ENCODE measurements around the gene SAP30L.

The SAP30L gene

DNA sequence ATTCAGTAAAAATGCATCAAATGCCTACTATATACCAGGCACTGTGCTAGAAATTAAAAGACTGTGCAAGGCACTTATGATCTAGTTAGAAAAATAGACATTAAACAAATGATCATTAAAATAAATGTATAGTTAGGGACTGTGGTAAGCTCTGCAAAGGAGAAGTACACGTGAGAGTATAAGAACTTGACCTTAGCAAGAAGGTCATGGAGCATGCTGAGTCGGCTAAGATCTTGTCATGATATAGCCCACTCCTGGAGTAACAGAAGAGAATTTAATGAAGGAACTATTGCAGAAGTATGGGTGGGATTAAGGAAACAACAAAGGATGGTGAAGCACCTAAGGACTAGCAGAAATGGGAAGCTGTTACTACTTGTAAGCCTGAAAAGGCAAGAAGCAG, 23.5 kb upstream of the SAP30L start:
- Histone ChIP-seq H3K4me3 (ENCODE audit: low read length) (no peak overlapping the region), H3K9me3 (ENCODE audit: insufficient read depth, low read depth, low read length) (no peaks in the 10 kb centered on the region), H3K27ac (ENCODE audit: low read length) (no peak overlapping the region), H3K27me3 (ENCODE audit: insufficient read depth, low read length) (no peaks in the 10 kb centered on the region), H3K4me1 (ENCODE audit: insufficient read depth, low read length) (peaks cover 4% of the 10 kb centered on the region; the same call in 1 of the 2 replicates), H3K36me3 (ENCODE audit: insufficient read depth, low read depth, low read length) (no peaks in the 10 kb centered on the region), H3K9ac (ENCODE audit: low read depth, low read length) (no peak overlapping the region)

DNA sequence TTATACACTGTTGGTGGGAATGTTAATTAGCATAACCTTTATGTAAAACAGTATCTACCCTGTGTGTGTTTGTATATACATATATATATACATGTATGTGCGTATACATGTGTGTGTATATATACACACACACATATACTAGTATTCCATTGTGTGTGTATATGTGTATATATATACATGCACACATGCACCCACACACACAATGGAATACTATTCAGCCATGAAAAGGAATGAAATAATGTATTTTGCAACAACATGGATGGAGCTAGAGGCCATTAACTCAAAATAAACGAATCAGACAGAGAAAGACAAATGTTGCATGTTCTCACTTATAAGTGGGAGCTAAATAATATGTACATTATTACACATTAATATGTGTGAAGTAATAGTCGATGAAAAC, 17.6 kb upstream of the SAP30L start:
- no peaks in the 10 kb centered on the region for H3K4me1 ChIP-seq (ENCODE audit: insufficient read depth, low read length)
- H3K27ac ChIP-seq (ENCODE audit: low read length), result no peak overlapping the region
- no peak overlapping the region for H3K9ac ChIP-seq (ENCODE audit: low read depth, low read length)
- H3K9me3 ChIP-seq (ENCODE audit: insufficient read depth, low read depth, low read length), result no peaks in the 10 kb centered on the region
- no peak overlapping the region for H3K4me3 ChIP-seq (ENCODE audit: low read length)
- H3K27me3 ChIP-seq (ENCODE audit: insufficient read depth, low read length), result no peaks in the 10 kb centered on the region
- no peaks in the 10 kb centered on the region for H3K36me3 ChIP-seq (ENCODE audit: insufficient read depth, low read depth, low read length)

DNA sequence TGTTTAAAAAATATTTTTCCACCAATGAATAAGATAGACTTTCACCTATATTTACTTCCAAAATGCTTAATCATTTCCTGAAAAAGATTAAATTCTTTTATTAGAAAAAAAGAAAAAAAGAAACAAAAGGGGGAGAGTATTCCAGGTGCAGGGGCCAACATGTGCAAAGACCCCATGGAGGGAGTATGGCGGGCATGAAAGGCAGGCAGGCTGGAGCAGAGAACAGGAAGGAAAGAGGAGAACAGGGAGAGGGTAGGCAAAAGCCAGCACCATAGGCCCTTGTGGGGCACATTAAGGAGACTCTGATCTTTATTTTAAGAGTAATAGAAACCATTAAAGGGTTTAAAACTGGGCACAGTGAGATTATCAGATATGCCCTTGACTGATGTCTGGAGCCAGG, 16.5 kb upstream of the SAP30L start:
- Histone ChIP-seq H3K9ac (ENCODE audit: low read depth, low read length) (no peak overlapping the region), H3K36me3 (ENCODE audit: insufficient read depth, low read depth, low read length) (no peaks in the 10 kb centered on the region), H3K27me3 (ENCODE audit: insufficient read depth, low read length) (no peaks in the 10 kb centered on the region), H3K9me3 (ENCODE audit: insufficient read depth, low read depth, low read length) (no peaks in the 10 kb centered on the region), H3K4me3 (ENCODE audit: low read length) (no peak overlapping the region), H3K27ac (ENCODE audit: low read length) (no peak overlapping the region), H3K4me1 (ENCODE audit: insufficient read depth, low read length) (no peaks in the 10 kb centered on the region)

DNA sequence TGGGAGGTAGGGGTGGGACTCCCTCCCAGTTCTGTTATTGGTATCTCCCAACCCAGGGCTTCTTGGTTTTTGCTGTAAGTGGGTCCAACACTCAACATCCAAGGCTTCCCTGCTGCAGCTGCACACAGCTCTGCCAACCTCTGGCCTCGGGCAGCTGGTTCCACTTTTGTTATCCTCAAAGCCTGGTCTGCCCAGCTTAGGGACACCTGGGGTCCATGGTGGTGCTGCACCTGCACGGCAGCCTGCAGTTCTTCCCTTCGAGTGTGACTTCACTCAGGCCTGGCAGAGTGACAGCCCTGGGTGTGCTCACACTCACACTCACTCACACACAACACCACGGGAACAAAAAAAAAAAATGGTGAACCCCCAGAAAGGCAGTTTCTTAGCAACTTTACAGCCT, 15.3 kb upstream of the SAP30L start:
- H3K27ac ChIP-seq (ENCODE audit: low read length), result no peak overlapping the region
- peaks cover under 1% of the 10 kb centered on the region; the same call in 1 of the 2 replicates for H3K36me3 ChIP-seq (ENCODE audit: insufficient read depth, low read depth, low read length)
- no peak overlapping the region for H3K4me3 ChIP-seq (ENCODE audit: low read length)
- no peaks in the 10 kb centered on the region for H3K27me3 ChIP-seq (ENCODE audit: insufficient read depth, low read length)
- H3K9ac ChIP-seq (ENCODE audit: low read depth, low read length), result no peak overlapping the region
- no peaks in the 10 kb centered on the region for H3K9me3 ChIP-seq (ENCODE audit: insufficient read depth, low read depth, low read length)
- H3K4me1 ChIP-seq (ENCODE audit: insufficient read depth, low read length), result no peaks in the 10 kb centered on the region

DNA sequence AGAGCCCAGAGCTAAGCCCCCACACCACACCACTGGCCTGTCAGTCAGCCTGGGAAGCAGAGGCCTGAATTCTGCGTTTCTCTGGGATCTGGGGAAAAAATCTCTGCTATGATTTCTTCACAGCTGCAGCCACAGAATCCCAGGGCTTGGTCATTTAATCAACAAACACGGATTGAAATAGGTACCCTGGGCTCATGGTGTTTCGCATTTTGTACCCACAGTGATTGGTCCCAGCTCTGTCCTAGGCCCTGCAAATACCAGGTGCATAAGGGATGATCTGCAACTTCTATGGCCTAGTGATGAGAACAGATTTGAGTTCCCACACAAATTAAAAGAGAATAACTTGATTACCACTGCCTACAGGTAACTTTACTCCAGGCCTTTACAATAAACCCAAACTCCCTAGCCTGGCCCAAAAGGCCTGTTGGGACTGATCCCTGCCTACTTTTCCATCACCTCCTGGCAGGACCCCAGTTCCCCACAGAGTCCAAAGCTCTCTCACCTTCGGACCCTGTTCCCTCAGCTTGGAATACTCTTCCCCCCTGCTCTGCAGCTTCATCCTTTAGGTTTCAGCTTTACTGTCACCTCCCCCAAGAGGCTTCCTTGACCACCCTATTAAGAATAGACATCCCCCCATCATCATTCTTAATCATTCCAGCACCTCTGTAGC, 14.7 kb upstream of the SAP30L start:
- Histone ChIP-seq H3K4me1 (ENCODE audit: insufficient read depth, low read length) (no peaks in the 10 kb centered on the region), H3K9me3 (ENCODE audit: insufficient read depth, low read depth, low read length) (no peaks in the 10 kb centered on the region), H3K4me3 (ENCODE audit: low read length) (no peak overlapping the region), H3K27ac (ENCODE audit: low read length) (no peak overlapping the region), H3K27me3 (ENCODE audit: insufficient read depth, low read length) (no peaks in the 10 kb centered on the region), H3K36me3 (ENCODE audit: insufficient read depth, low read depth, low read length) (peaks cover 7% of the 10 kb centered on the region), H3K9ac (ENCODE audit: low read depth, low read length) (no peak overlapping the region)

DNA sequence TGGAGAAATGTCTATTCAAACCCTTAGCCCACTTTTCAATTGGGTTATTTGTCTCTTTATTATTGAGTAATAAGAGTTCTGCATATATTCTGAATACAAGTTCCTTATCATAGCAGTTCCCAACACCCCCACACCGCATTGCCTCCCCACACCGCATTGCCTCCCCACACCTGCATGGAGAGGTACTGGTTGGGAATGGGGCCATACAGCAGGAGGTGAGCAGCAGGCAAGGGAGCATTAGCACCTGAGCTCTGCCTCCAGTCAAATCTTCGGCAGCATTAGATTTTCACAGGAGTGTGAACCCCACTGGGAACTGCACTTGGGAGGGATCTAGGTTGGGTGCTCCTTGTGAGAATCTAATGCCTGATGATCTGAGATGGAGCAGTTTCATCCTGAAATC, 10.6 kb upstream of the SAP30L start:
- H3K27ac ChIP-seq (ENCODE audit: low read length), result no peak overlapping the region
- H3K9me3 ChIP-seq (ENCODE audit: insufficient read depth, low read depth, low read length), result no peaks in the 10 kb centered on the region
- H3K4me3 ChIP-seq (ENCODE audit: low read length), result no peak overlapping the region
- no peak overlapping the region for H3K9ac ChIP-seq (ENCODE audit: low read depth, low read length)
- H3K36me3 ChIP-seq (ENCODE audit: insufficient read depth, low read depth, low read length), result peaks cover 31% of the 10 kb centered on the region
- H3K4me1 ChIP-seq (ENCODE audit: insufficient read depth, low read length), result no peaks in the 10 kb centered on the region
- H3K27me3 ChIP-seq (ENCODE audit: insufficient read depth, low read length), result no peaks in the 10 kb centered on the region

DNA sequence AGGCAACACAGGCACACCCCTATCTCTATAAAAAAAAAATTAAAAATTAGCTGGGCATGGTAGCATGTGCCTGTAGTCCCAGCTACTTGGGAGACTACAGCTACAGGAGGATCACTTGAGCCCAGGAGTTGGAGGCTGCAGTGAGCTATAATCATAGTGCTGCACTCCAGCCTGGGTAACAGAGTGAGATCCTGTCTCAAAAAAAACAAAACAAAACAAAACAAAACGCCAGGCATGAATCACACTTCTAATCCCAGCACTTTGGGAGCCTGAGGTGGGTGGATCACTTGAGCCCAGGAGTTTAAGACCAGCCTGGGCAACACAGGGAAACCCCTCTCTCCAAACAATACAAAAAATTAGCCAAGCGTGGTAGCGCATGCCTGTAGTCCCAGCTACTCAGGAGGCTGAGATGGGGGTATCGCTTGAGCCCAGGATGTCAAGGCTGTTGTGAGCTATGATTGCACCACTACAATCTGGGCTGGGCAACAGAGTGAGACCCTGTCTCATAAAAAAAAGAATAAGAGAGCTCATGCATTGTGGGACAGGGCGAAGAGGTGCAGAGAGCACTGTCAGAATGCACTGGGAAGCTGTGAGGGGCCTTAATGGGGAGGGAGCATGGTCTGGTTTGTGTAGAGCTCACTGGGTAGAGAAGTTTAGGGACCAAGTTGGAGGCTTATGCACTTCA, 8.4 kb upstream of the SAP30L start:
- Histone ChIP-seq H3K27me3 (ENCODE audit: insufficient read depth, low read length) (no peaks in the 10 kb centered on the region), H3K9me3 (ENCODE audit: insufficient read depth, low read depth, low read length) (no peaks in the 10 kb centered on the region), H3K9ac (ENCODE audit: low read depth, low read length) (no peak overlapping the region), H3K36me3 (ENCODE audit: insufficient read depth, low read depth, low read length) (peaks cover 47% of the 10 kb centered on the region), H3K4me3 (ENCODE audit: low read length) (no peak overlapping the region), H3K27ac (ENCODE audit: low read length) (no peak overlapping the region), H3K4me1 (ENCODE audit: insufficient read depth, low read length) (no peaks in the 10 kb centered on the region)

DNA sequence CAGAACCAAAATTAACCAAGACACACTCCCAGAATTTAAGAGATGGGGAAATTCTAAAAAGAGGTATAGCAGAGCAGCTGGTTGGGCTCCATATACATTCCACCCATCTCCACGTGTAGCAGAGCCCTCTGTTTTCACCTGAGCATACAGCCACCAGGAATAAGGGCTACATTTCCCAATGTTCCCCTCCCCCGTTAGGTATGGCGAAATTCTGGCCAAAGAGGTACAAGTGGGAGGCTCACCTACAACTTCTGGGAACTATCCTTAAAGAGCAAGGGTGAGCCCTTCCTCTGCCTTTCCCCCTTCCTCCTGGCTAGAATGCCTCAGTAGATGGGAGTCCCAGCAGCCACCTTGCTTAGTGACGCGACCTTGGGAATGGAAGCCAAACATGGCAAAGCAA, 5.3 kb upstream of the SAP30L start:
- peaks cover 5% of the 10 kb centered on the region; the same call in 1 of the 2 replicates for H3K27me3 ChIP-seq (ENCODE audit: insufficient read depth, low read length)
- H3K36me3 ChIP-seq (ENCODE audit: insufficient read depth, low read depth, low read length), result peaks cover 46% of the 10 kb centered on the region

DNA sequence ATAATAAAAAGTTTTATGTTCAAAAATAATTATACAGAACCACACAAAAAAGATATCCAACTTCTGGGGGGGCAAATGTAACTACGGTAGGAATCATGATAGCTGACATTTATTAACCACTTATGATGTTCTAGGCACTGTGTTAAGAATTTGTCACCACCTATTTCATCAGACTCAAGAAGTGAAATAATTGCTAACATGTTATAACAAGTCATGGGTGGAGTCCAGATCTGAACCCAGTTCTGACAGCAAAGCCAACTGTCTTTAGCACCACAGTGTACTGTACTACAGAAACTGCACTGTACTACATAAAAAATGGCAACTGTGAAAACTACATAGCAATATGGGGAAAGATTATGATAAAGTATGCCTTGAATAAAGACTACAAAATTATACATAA, 3.0 kb upstream of the SAP30L start:
- no peak overlapping the region for H3K27ac ChIP-seq (ENCODE audit: low read length)
- peaks cover 35% of the 10 kb centered on the region for H3K36me3 ChIP-seq (ENCODE audit: insufficient read depth, low read depth, low read length)

More for the DNA sequence above, 5.3 kb upstream of the SAP30L start:
- Histone ChIP-seq H3K4me3 (ENCODE audit: low read length) (no peak overlapping the region), H3K9ac (ENCODE audit: low read depth, low read length) (no peak overlapping the region), H3K9me3 (ENCODE audit: insufficient read depth, low read depth, low read length) (no peaks in the 10 kb centered on the region), H3K27ac (ENCODE audit: low read length) (no peak overlapping the region), H3K4me1 (ENCODE audit: insufficient read depth, low read length) (no peaks in the 10 kb centered on the region)

DNA sequence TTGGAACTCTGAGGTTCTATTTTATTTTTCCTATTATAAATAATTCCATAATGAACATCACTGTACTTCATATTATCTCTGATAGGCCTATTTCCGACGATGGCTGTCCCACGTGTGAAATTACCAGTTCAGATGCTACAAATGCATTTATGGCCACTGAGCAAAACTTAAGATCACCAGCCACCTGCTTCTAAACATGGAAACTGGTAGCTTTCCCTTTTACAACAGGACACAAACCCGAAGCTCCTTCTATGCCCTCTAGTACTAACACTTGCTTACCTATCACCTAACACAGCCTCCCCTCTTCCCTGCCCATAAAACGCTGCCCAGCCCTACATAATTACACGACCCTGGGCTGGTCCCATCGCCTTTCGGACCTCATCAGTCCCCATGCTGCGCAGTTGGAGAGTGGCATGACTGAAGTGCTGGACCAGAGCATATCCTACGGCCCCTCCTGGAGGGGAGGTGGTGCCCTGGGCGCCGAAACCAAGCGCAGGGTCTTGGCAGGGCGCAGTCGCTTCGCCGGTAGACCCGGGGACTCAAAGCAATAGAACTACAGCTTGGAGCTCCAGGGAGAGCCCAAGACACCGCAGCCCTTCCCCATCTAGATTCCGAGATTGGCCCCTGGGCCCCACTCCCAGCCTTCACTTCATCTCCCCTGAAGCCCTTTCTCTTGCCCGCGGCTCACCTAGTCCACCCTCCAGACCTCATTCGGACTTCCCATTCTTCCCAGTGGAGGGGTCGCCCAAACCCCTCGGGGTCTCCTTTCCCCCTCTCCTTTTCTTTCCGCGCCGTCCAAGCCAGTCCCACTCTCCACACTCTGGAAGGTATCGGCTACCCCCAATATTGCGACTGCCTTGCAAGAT, 1.0 kb upstream of the SAP30L start:
- H3K36me3 ChIP-seq (ENCODE audit: insufficient read depth, low read depth, low read length), result peaks cover 21% of the 10 kb centered on the region
- H3K4me1 ChIP-seq (ENCODE audit: insufficient read depth, low read length), result peaks cover 6% of the 10 kb centered on the region
- peak overlapping the region; percentile 78 for H3K4me3 ChIP-seq (ENCODE audit: low read length)
- peak overlapping the region; percentile 71; the same call in 1 of the 2 replicates for H3K9ac ChIP-seq (ENCODE audit: low read depth, low read length)
- peaks cover 20% of the 10 kb centered on the region; the same call in 1 of the 2 replicates for H3K27me3 ChIP-seq (ENCODE audit: insufficient read depth, low read length)
- H3K27ac ChIP-seq (ENCODE audit: low read length), result no peak overlapping the region
- H3K9me3 ChIP-seq (ENCODE audit: insufficient read depth, low read depth, low read length), result no peaks in the 10 kb centered on the region

More for the DNA sequence above, 3.0 kb upstream of the SAP30L start:
- Histone ChIP-seq H3K9me3 (ENCODE audit: insufficient read depth, low read depth, low read length) (no peaks in the 10 kb centered on the region), H3K4me3 (ENCODE audit: low read length) (no peak overlapping the region), H3K9ac (ENCODE audit: low read depth, low read length) (no peak overlapping the region), H3K27me3 (ENCODE audit: insufficient read depth, low read length) (peaks cover 16% of the 10 kb centered on the region; the same call in 1 of the 2 replicates), H3K4me1 (ENCODE audit: insufficient read depth, low read length) (peaks cover 6% of the 10 kb centered on the region)

DNA sequence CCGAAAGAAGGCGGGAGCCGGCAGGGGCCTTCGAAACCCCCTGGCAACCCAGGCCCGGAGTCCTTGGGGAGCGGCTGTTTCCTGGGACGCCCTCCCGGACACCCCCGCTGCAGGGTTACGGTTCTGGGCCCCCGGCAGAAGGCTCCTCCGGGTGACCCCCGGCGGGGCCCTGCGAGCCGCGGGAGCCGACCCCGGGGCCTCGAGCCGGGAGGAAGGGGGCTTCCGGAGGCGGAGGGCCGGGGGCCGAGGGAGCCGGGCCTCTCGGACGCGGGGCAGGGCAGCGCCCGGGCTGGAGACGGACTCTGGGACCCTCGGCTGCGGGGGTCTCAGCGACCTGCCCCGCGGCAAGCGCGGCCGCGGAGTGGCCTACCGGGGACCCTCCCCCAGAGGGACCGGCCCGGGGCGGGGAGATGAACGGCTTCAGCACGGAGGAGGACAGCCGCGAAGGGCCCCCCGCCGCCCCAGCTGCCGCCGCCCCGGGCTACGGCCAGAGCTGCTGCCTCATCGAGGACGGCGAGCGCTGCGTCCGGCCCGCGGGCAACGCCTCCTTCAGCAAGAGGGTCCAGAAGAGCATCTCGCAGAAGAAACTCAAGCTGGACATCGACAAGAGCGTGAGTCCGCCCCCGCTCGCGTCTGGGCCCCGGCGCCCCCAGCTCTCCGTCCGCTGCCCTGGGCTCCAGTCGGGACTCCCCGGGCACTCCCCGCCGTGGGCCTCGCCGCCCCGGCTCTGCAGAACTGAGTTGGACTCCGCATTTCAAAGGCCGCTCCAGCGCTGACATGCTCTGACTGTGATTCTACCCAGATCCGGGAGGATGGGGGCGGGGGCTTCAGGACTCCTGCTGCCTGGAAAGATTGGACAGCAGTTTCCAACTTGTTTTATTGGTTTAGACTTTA, 645 bp downstream of the SAP30L start:
- Histone ChIP-seq H3K4me1 (ENCODE audit: insufficient read depth, low read length) (peaks cover 6% of the 10 kb centered on the region), H3K9ac (ENCODE audit: low read depth, low read length) (peak overlapping the region; percentile 42; the same call in 1 of the 2 replicates), H3K27ac (ENCODE audit: low read length) (no peak overlapping the region)

More for the DNA sequence above, 645 bp downstream of the SAP30L start:
- Histone ChIP-seq H3K36me3 (ENCODE audit: insufficient read depth, low read depth, low read length) (peaks cover 10% of the 10 kb centered on the region), H3K27me3 (ENCODE audit: insufficient read depth, low read length) (peaks cover 20% of the 10 kb centered on the region; the same call in 1 of the 2 replicates), H3K4me3 (ENCODE audit: low read length) (peak overlapping the region; percentile 78), H3K9me3 (ENCODE audit: insufficient read depth, low read depth, low read length) (no peaks in the 10 kb centered on the region)
